ENCODE measurements around the gene ZMIZ1.

ZMIZ1 gene

DNA sequence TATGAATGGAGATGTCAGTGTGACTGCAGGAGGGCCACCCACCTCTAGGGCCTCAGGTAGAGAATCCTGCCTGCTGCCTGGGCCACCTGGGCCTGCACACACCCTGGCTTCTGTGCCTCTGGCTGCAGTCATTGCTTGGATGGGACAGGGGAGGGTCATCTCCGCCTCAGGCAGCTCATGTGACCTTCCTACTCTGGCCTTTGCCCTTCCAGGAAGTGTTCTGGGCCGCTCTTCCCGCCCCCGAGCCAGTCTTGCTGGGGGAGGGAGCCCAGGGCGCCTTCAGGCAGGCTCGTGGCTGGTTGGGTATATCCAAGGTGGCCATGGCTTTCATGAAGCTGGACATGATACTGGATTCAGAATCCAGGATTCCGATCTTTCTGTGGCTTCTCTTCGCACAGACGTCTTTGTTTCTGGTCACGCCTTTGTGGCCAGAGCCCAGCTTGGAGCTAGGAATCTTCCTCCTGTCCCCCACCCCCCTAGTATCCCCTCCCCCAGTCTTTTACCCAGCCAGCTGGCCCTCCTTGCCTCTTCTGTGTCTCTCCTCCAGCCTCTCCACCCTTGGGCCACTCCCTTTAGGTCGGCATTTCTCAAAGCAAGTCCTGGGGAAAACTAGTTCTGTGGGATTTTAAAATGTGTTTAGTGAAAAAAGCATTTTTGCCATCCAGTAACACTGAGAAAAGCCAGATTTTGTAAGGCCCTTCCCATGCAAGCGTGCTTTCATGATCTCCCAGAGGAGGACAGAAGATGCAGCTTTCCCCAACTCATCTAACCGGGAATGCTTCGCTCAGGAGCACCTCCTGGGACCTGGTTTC, 119.6 kb downstream of the ZMIZ1 start:
- H3K4me1 ChIP-seq (ENCODE audit: control insufficient read depth, low read depth, low read length) = no peaks in the 10 kb centered on the region
- peaks cover 22% of the 10 kb centered on the region for H3K79me1 ChIP-seq (ENCODE audit: low read length)
- H3K27ac ChIP-seq (ENCODE audit: low read depth, low read length) = no peak overlapping the region
- no peak overlapping the region for H3K9ac ChIP-seq (ENCODE audit: low read length)
- H2BK15ac ChIP-seq (replicated peaks; ENCODE audit: low read depth) = no peak overlapping the region
- no peak overlapping the region for H3K18ac ChIP-seq (ENCODE audit: low read length)
- H3K23ac ChIP-seq (ENCODE audit: low read length) = no peak overlapping the region
- no peak overlapping the region for H3K56ac ChIP-seq (ENCODE audit: low read length)
- no peak overlapping the region for H3K4me2 ChIP-seq (ENCODE audit: low read length)
- H3K36me3 ChIP-seq (ENCODE audit: control insufficient read depth, insufficient read depth, low read length) = no peaks in the 10 kb centered on the region
- no peak overlapping the region for H2AK5ac ChIP-seq (ENCODE audit: low read length)
- H3K4ac ChIP-seq (ENCODE audit: low read depth, low read length) = no peak overlapping the region
- H4K8ac ChIP-seq (ENCODE audit: low read depth, low read length) = no peak overlapping the region
- H3K27me3 ChIP-seq (ENCODE audit: insufficient read depth, low read length, poor library complexity) = no peaks in the 10 kb centered on the region
- H2BK120ac ChIP-seq (ENCODE audit: low read depth, low read length) = no peak overlapping the region
- H3K79me2 ChIP-seq (ENCODE audit: control insufficient read depth, insufficient read depth, low read length) = no peaks in the 10 kb centered on the region
- no peak overlapping the region for H3K4me3 ChIP-seq (ENCODE audit: low read length)
- H4K5ac ChIP-seq (ENCODE audit: low read length) = no peak overlapping the region
- WGBS (ENCODE audit: extremely low coverage, insufficient coverage, low lambda C conversion rate) = no CpG with 5 or more reads among the region's 14 CpGs
- peak; percentile 69 for DNase-seq
- no peak overlapping the region for H2BK5ac ChIP-seq (ENCODE audit: low read length)

DNA sequence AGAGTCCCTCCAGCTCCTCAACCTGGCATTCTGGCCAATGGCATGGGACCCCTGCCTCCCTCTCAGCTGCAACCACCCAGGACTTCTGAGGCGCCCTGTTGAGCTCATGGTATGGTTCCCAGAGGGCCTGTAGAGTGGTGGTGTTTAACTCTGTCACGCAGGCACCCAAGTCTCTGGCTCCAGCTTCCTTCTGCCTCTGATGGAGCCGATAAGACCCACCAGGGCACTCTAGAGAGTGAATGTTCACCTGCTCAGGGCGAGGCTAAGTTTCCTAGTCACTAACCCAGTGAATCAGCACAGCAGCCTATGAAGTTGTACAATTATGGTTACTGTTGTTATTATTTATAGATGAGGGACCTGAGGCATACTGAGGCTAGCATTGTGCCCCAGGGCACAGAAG, 120.4 kb downstream of the ZMIZ1 start:
- Histone ChIP-seq H4K5ac (ENCODE audit: low read length) (no peak overlapping the region), H2AK5ac (ENCODE audit: low read length) (no peak overlapping the region), H3K79me1 (ENCODE audit: low read length) (peaks cover 22% of the 10 kb centered on the region), H3K18ac (ENCODE audit: low read length) (no peak overlapping the region), H2BK5ac (ENCODE audit: low read length) (no peak overlapping the region), H2BK15ac (replicated peaks; ENCODE audit: low read depth) (no peak overlapping the region), H3K56ac (ENCODE audit: low read length) (no peak overlapping the region), H3K4me3 (ENCODE audit: low read length) (no peak overlapping the region), H3K4me2 (ENCODE audit: low read length) (no peak overlapping the region), H3K4me1 (ENCODE audit: control insufficient read depth, low read depth, low read length) (no peaks in the 10 kb centered on the region), H3K4ac (ENCODE audit: low read depth, low read length) (no peak overlapping the region), H4K8ac (ENCODE audit: low read depth, low read length) (no peak overlapping the region), H3K23ac (ENCODE audit: low read length) (no peak overlapping the region), H3K27ac (ENCODE audit: low read depth, low read length) (no peak overlapping the region), H3K27me3 (ENCODE audit: insufficient read depth, low read length, poor library complexity) (no peaks in the 10 kb centered on the region), H3K36me3 (ENCODE audit: control insufficient read depth, insufficient read depth, low read length) (no peaks in the 10 kb centered on the region), H2BK120ac (ENCODE audit: low read depth, low read length) (no peak overlapping the region), H3K9ac (ENCODE audit: low read length) (no peak overlapping the region), H3K79me2 (ENCODE audit: control insufficient read depth, insufficient read depth, low read length) (no peaks in the 10 kb centered on the region)
- no CpG with 5 or more reads among the region's 4 CpGs for WGBS (ENCODE audit: extremely low coverage, insufficient coverage, low lambda C conversion rate)
- no peak for DNase-seq

DNA sequence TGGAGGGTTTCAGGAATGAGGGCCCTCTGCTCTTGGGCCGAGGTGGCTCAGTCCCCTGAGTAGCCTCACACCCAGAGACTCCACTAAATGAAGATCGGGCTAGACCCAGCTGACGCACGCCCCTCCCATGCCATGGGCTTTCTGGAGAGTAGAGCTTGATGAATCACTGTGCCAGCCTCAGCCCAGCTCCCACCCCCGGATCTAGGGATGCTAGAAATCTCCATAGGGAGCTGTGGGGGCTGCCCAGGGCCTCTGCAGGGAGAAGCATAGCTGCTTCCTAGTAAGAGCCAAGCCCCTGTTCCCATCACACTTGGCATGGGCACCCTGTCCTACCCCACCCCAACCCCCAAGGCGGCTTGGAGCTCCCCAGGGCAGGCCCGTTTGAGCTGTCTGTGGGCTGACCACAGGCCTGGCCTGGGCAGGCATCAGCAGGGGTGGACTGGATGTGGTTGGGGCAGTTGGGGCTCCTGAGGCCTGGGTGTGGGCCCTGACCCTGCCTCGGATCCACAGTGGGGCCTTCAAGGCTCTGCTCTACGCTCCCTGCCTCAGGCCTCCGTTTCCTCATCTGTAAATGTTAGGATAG, 121.2 kb downstream of the ZMIZ1 start:
- Histone ChIP-seq H4K5ac (ENCODE audit: low read length) (no peak overlapping the region), H2BK120ac (ENCODE audit: low read depth, low read length) (no peak overlapping the region), H3K36me3 (ENCODE audit: control insufficient read depth, insufficient read depth, low read length) (no peaks in the 10 kb centered on the region), H3K4me2 (ENCODE audit: low read length) (no peak overlapping the region), H3K56ac (ENCODE audit: low read length) (no peak overlapping the region), H3K9ac (ENCODE audit: low read length) (no peak overlapping the region), H4K8ac (ENCODE audit: low read depth, low read length) (no peak overlapping the region), H3K4me1 (ENCODE audit: control insufficient read depth, low read depth, low read length) (no peaks in the 10 kb centered on the region), H3K27ac (ENCODE audit: low read depth, low read length) (no peak overlapping the region), H3K4me3 (ENCODE audit: low read length) (no peak overlapping the region), H3K79me1 (ENCODE audit: low read length) (peaks cover 18% of the 10 kb centered on the region), H3K79me2 (ENCODE audit: control insufficient read depth, insufficient read depth, low read length) (no peaks in the 10 kb centered on the region), H3K4ac (ENCODE audit: low read depth, low read length) (no peak overlapping the region), H2BK15ac (replicated peaks; ENCODE audit: low read depth) (no peak overlapping the region), H2AK5ac (ENCODE audit: low read length) (no peak overlapping the region), H3K23ac (ENCODE audit: low read length) (no peak overlapping the region), H3K27me3 (ENCODE audit: insufficient read depth, low read length, poor library complexity) (no peaks in the 10 kb centered on the region), H2BK5ac (ENCODE audit: low read length) (no peak overlapping the region), H3K18ac (ENCODE audit: low read length) (no peak overlapping the region)
- DNase-seq = no peak
- WGBS (ENCODE audit: extremely low coverage, insufficient coverage, low lambda C conversion rate) = no CpG with 5 or more reads among the region's 10 CpGs

DNA sequence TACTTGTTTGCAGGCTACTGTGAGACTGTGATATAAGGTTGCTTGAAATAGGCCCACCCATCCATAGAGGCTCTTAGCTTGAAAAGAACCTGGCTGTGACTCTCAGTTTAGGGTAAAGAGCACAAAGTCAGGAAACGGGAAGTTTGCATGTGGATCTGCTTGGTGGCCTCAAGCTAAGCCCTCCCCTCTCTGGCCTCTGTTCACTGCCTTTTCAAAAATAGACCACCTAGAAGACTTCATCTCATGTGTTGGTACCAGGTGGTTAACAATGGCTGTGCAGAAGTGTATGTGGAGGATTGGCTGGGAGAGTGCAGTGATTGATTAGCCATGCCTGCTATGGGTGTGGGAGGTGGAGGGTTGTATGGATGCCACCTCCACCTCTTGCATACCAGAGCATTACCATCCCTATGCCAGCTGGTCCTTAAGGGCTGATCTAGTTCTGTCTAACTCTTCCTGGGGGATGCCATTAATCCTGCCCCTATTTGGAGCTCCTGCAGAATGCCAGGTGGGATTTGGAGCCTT, 122.0 kb downstream of the ZMIZ1 start:
- H3K9ac ChIP-seq (ENCODE audit: low read length) = no peak overlapping the region
- DNase-seq = no peak
- no peak overlapping the region for H4K5ac ChIP-seq (ENCODE audit: low read length)
- no peaks in the 10 kb centered on the region for H3K36me3 ChIP-seq (ENCODE audit: control insufficient read depth, insufficient read depth, low read length)
- H2BK5ac ChIP-seq (ENCODE audit: low read length) = no peak overlapping the region
- WGBS (ENCODE audit: extremely low coverage, insufficient coverage, low lambda C conversion rate) = no CpG with 5 or more reads among the region's 1 CpG
- no peak overlapping the region for H3K23ac ChIP-seq (ENCODE audit: low read length)
- peaks cover 18% of the 10 kb centered on the region for H3K79me1 ChIP-seq (ENCODE audit: low read length)
- H4K8ac ChIP-seq (ENCODE audit: low read depth, low read length) = no peak overlapping the region
- H2AK5ac ChIP-seq (ENCODE audit: low read length) = no peak overlapping the region
- H3K27me3 ChIP-seq (ENCODE audit: insufficient read depth, low read length, poor library complexity) = no peaks in the 10 kb centered on the region
- H2BK120ac ChIP-seq (ENCODE audit: low read depth, low read length) = no peak overlapping the region
- H3K4me3 ChIP-seq (ENCODE audit: low read length) = no peak overlapping the region
- H3K4me1 ChIP-seq (ENCODE audit: control insufficient read depth, low read depth, low read length) = no peaks in the 10 kb centered on the region
- H3K18ac ChIP-seq (ENCODE audit: low read length) = no peak overlapping the region
- H3K56ac ChIP-seq (ENCODE audit: low read length) = no peak overlapping the region
- no peak overlapping the region for H3K4ac ChIP-seq (ENCODE audit: low read depth, low read length)
- H3K4me2 ChIP-seq (ENCODE audit: low read length) = no peak overlapping the region
- no peak overlapping the region for H3K27ac ChIP-seq (ENCODE audit: low read depth, low read length)
- H3K79me2 ChIP-seq (ENCODE audit: control insufficient read depth, insufficient read depth, low read length) = no peaks in the 10 kb centered on the region
- H2BK15ac ChIP-seq (replicated peaks; ENCODE audit: low read depth) = no peak overlapping the region

DNA sequence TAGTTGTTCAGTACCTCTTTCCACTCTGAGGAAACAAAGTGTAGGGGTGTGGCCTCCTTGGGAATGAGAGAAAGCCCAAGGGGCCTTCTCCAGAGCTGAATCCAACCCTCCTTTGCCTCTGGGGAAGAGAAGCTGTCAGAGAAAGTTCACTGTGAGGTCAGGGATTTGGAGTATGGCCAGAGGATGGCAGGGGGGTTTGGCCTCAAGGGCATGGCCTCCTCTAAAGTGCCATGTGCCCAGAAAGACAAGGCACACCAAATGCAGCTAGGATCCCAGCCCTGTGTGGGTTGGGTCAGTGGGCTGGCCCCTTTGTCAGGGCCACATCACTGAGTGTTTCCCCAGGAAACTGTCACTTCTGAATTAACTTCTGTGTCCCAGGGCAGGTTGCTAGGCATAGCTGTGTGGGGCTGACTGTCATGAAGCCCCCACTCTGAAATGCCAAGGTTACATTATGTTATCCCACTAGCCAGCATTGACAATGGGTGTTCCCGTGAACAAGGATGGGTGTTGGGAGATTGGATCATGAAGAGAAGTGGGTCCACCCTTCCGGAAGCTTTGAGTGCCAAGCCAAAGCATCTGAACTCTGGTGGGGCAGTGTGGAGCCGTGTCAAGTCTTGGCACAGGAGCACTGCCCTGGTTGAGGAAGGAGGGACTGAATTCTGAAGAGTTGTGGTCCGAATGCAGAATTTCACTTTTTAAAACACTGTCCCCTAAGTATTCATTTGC, 123.3 kb downstream of the ZMIZ1 start:
- H3K4me3 ChIP-seq (ENCODE audit: low read length) = no peak overlapping the region
- H3K23ac ChIP-seq (ENCODE audit: low read length) = no peak overlapping the region
- no peak for DNase-seq
- no peak overlapping the region for H3K18ac ChIP-seq (ENCODE audit: low read length)
- no peak overlapping the region for H3K9ac ChIP-seq (ENCODE audit: low read length)
- H2BK5ac ChIP-seq (ENCODE audit: low read length) = no peak overlapping the region
- no peaks in the 10 kb centered on the region for H3K27me3 ChIP-seq (ENCODE audit: insufficient read depth, low read length, poor library complexity)
- no peak overlapping the region for H4K8ac ChIP-seq (ENCODE audit: low read depth, low read length)
- no peak overlapping the region for H2BK120ac ChIP-seq (ENCODE audit: low read depth, low read length)
- H3K4me2 ChIP-seq (ENCODE audit: low read length) = no peak overlapping the region
- H3K56ac ChIP-seq (ENCODE audit: low read length) = no peak overlapping the region
- H3K79me1 ChIP-seq (ENCODE audit: low read length) = peaks cover 13% of the 10 kb centered on the region
- no peak overlapping the region for H3K4ac ChIP-seq (ENCODE audit: low read depth, low read length)
- no peaks in the 10 kb centered on the region for H3K79me2 ChIP-seq (ENCODE audit: control insufficient read depth, insufficient read depth, low read length)
- no peak overlapping the region for H3K27ac ChIP-seq (ENCODE audit: low read depth, low read length)
- no peak overlapping the region for H4K5ac ChIP-seq (ENCODE audit: low read length)
- H3K36me3 ChIP-seq (ENCODE audit: control insufficient read depth, insufficient read depth, low read length) = no peaks in the 10 kb centered on the region
- no peaks in the 10 kb centered on the region for H3K4me1 ChIP-seq (ENCODE audit: control insufficient read depth, low read depth, low read length)
- H2BK15ac ChIP-seq (replicated peaks; ENCODE audit: low read depth) = no peak overlapping the region
- H2AK5ac ChIP-seq (ENCODE audit: low read length) = no peak overlapping the region
- no CpG with 5 or more reads among the region's 4 CpGs for WGBS (ENCODE audit: extremely low coverage, insufficient coverage, low lambda C conversion rate)

Data from mesendoderm (in vitro differentiated cells).